Ascending aorta (tissue), 2 donors: ENCODE results near the gene R3HDM2. TPM values are rescaled to one million over a fixed set of nuclear protein-coding genes. Genes with fewer than 3 reads are reported as not detected.
"Not testable (repeated sequence)": the region's sequence is repeated elsewhere in the genome, so short reads cannot be mapped to it uniquely, and the experiment has no call there.

Experiments used
- DNase-seq, 2 donors: peaks; one replicate each; pipeline ENCODE4 v3.0.0-alpha.2; 2019; ENCODE audit warnings: low spot score in 2 of 2
- H3K27ac ChIP-seq, 2 donors: fragments of 200-600 bp; sonication (generic); one replicate each; pipeline ENCODE4 v1.5.1; 2016 to 2017; ENCODE audit warnings: mild to moderate bottlenecking in 1 of 2
- H3K27me3 ChIP-seq: fragments of 200-600 bp; sonication (generic); one replicate; pipeline ENCODE4 v1.5.1; 2017
- H3K36me3 ChIP-seq, 2 donors: fragments of 200-600 bp; sonication (generic); one replicate each; pipeline ENCODE4 v1.5.1; 2016
- H3K4me1 ChIP-seq, 2 donors: fragments of 200-600 bp; sonication (generic); one replicate each; pipeline ENCODE4 v1.5.1; 2016 to 2017; ENCODE audit warnings: mild to moderate bottlenecking in 1 of 2
- H3K4me3 ChIP-seq, 2 donors: fragments of 200-600 bp; sonication (generic); one replicate each; pipeline ENCODE4 v1.5.1; 2016 to 2017; ENCODE audit warnings: mild to moderate bottlenecking in 1 of 2
- H3K9me3 ChIP-seq, 2 donors: fragments of 200-600 bp; sonication (generic); one replicate each; pipeline ENCODE4 v1.5.1; 2016
- CTCF ChIP-seq, 3 experiments: fragments of 200-600 bp in 2 of 3; fragments of 450-650 bp in 1 of 3; sonication (generic) in 2 of 3; IDR thresholded peaks; one replicate each; pipeline ENCODE4 v1.5.1; 2016 to 2019; ENCODE audit warnings: antibody characterized with exemption in 3 of 3, mild to moderate bottlenecking in 1 of 3, moderate library complexity in 1 of 3
- intact Hi-C: fragments of 100-400 bp; cut with DNase I; formaldehyde crosslinking; loops from one replicate; pipeline ENCODE4 v1.15.1; 2023
- total RNA-seq: library from RNA; depleted of rRNA; stranded (reverse); fragments of >200 nt; gene quantifications from one replicate; pipeline ENCODE4 v1.1.0, GENCODE V29; 2016

The R3HDM2 gene
- total RNA-seq, 1 donor from 2014 or later = 49.5 TPM

- intact Hi-C loops = no loop called here
- Histone ChIP-seq H3K36me3 (peaks cover 0 to 21% of the 10 kb centered on the region in 2 donors), H3K4me3 (no peak overlapping the region), H3K4me1 (peaks cover 0 to 13% of the 10 kb centered on the region in 2 donors), H3K9me3 (no peaks in the 10 kb centered on the region), H3K27ac (no peak overlapping the region), H3K27me3 (no peaks in the 10 kb centered on the region)
- no peak for DNase-seq
- TF ChIP-seq CTCF (IDR thresholded peaks at IDR 0.05) = no peak
Measured at GRCh38 chr12:57420482-57420881, 10.4 kb downstream of the R3HDM2 start.

- Histone ChIP-seq H3K9me3 (no peaks in the 10 kb centered on the region), H3K4me1 (peaks cover 0 to 13% of the 10 kb centered on the region in 2 donors), H3K36me3 (peaks cover 0 to 16% of the 10 kb centered on the region in 2 donors), H3K27ac (no peak overlapping the region), H3K27me3 (no peaks in the 10 kb centered on the region), H3K4me3 (no peak overlapping the region)
- TF ChIP-seq CTCF (IDR thresholded peaks at IDR 0.05) = no peak
- intact Hi-C loops = no loop called here
- DNase-seq = no peak
Measured at GRCh38 chr12:57419495-57419894, 11.3 kb downstream of the R3HDM2 start.

- no peak overlapping the region for H3K4me3 ChIP-seq
- peaks cover 0 to 13% of the 10 kb centered on the region in 2 donors for H3K4me1 ChIP-seq
- intact Hi-C loops = no loop called here
- DNase-seq = no peak
- H3K27ac ChIP-seq = peak overlapping the region in 1 of 2 donors; percentile 24
- TF ChIP-seq CTCF (IDR thresholded peaks at IDR 0.05) = no peak
- peaks cover 0 to 14% of the 10 kb centered on the region in 2 donors for H3K36me3 ChIP-seq
- no peaks in the 10 kb centered on the region for H3K27me3 ChIP-seq
- H3K9me3 ChIP-seq = no peaks in the 10 kb centered on the region
Measured at GRCh38 chr12:57418255-57418654, 12.6 kb downstream of the R3HDM2 start.

GRCh38 chr12:57416039-57416996 is 14.5 kb downstream of the R3HDM2 start:
- intact Hi-C loops = no loop called here
- Histone ChIP-seq H3K36me3 (no peaks in the 10 kb centered on the region), H3K9me3 (no peaks in the 10 kb centered on the region), H3K27me3 (no peaks in the 10 kb centered on the region), H3K4me1 (peaks cover 0 to 13% of the 10 kb centered on the region in 2 donors), H3K27ac (no peak overlapping the region), H3K4me3 (no peak overlapping the region)
- no peak for DNase-seq
- TF ChIP-seq CTCF (IDR thresholded peaks at IDR 0.05) = no peak

GRCh38 chr12:57415088-57415487 is 15.8 kb downstream of the R3HDM2 start:
- Histone ChIP-seq H3K9me3 (no peaks in the 10 kb centered on the region), H3K4me3 (no peak overlapping the region), H3K27ac (no peak overlapping the region), H3K36me3 (no peaks in the 10 kb centered on the region), H3K4me1 (peaks cover 0 to 13% of the 10 kb centered on the region in 2 donors), H3K27me3 (no peaks in the 10 kb centered on the region)
- no peak for DNase-seq
- intact Hi-C loops = no loop called here
- TF ChIP-seq CTCF (IDR thresholded peaks at IDR 0.05) = no peak

GRCh38 chr12:57414160-57414559 is 16.7 kb downstream of the R3HDM2 start:
- H3K27me3 ChIP-seq, H3K9me3 ChIP-seq, intact Hi-C loops, H3K4me3 ChIP-seq, H3K36me3 ChIP-seq, H3K27ac ChIP-seq, DNase-seq: not testable (repeated sequence)
- peaks cover 0 to 13% of the 10 kb centered on the region in 2 donors for H3K4me1 ChIP-seq
